Islet of Langerhans (tissue), 1 donor: Measurements from ENCODE around the gene SKP1.

ENCODE experiments used
- FAIRE-seq: peaks from one replicate; lab custom pipeline; 2011; peaks lifted over from hg19 to GRCh38; lab: Jason Lieb, UNC

Gene SKP1

DNA sequence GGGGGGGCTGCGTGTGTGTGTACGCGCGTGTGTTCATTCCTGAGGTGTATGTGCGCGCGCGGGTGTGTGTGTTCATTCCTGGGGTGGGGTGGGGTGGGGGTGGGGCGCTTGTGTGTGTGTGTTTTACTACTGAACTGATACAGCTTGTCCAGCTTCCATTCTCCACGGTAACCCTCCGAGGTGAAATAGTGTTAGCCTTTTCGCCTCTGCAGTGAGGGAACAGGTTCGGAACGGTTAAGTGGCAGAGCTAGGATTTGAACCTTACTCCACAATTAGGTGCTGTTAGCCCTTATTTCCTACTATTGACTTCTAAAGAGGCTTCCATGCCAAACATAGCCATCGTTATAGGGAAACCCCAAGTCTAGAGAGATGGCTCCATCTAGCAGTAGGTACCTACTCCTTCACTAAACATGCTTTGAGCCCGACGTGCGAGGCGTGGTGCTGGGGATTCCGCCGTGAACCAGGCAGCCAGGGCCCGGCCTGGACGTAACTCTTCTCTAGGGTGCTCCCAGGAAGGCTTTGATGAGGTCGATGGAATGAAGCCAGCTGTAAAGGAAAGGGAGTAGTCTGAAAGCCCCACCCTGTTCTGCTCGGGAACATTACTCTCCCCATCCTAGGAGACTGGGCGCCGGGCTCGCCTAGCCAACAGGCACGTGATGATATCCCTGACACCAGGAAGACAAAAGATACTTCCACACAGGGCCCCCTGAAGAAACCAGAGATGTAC is 782 bp upstream of the SKP1 start:
- no peak for FAIRE-seq

DNA sequence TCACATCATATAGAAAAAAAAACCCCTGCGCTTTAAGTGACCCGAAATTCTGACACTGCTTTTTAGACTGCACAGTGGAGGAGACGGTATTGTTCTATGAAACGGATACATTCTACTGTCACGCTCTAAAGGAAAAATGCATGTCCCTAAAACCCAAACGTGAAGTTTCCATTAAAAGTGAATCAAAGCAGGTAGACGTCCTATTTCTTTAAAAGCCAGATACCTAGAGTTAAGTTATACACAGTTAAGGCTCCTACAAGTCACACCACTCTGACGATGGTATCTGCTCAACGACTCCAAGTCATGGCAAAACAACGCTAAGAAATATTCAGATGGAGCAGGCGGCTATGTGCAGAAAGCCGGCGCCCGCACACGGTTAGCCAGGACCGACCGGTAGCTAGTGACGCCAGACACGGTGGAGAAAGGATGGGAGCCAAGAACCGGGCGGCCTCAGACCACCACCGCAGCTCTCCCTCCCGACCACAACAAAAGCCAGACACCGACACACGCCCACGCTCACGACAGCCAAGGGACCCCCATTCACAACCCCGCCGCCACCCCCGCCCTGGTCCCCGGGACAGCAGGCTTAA is 734 bp downstream of the SKP1 start:
- FAIRE-seq = no peak

DNA sequence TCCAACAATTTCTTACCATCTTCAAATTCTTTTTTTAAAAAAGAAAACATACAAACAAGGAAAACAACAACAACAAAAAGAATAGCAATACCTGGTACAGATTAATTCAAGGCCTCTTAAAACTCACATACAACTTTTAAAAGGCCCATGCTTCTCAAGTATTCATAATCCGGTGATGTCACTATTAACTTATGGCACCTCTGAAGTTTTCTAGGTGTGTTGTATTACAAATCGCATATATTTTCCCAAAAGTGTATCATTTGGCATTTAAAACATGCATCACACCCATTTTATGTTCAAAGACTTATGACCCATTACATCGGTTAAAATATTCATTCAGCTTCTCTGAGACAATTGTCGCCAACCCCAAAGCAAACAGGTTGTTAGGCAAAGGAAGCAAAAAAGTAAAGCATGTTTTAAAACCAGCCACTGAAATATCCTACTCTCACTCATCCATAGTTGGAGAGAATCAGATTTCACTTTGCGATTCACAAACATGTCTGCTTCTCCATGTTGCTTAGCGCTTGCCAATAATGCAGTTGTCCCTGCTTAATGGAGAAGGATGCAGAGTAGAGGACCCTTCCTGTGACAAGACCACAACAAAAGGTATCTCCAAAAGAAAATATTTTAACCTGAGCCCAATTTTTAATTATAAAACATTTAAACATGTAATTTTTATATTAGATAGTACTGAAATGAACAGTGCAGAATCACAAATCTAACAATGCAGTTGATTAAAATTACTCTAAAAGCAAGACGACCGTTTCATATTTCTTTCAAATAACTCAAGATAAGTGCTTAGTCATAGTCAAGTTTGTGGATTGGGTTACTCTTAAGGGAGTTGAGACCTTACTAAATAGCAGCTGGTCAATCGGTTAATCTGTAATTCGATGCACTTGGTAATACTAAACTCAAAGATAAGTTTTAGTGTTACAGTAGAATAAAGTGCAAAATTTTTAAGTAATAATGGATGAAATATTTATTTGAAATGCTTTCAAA is 1.6 kb downstream of the SKP1 start:
- FAIRE-seq = no peak

DNA sequence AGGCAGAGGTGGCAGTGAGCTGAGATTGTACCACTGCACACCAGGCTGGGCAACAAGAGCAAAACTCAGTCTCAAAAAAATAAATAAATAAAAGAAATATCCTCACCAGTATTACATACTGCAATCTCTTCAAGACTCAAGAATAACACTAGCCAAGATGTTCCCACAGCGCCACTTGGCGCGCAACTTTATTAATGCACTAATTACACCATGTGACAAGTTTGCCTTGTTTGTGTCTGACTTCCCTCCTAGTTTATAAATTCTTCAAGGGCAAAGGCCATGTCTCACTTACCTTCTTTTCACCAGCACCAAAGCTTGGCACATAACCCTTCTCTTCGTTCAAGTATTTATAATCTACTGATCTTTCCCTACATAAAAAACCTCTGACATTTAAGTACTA is 4.8 kb downstream of the SKP1 start:
- no peak for FAIRE-seq

DNA sequence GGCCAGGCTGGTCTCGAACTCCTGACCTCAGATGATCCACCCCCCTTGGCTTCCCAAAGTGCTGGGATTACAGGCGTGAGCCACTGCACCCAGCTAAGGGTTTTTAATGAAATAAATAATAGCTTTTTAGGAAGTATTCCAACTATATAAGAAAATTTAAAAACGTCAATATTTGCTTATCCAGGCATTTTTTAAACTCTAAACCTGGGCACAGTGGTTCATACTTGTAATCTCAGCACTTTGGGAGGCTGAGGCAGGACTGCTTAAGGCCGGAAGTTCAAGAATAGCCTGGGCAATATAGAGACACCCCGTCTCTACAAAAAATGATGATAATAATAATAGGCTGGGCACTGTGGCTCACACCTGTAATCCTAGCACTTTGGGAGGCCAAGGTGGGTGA is 14.2 kb downstream of the SKP1 start:
- FAIRE-seq = no peak

DNA sequence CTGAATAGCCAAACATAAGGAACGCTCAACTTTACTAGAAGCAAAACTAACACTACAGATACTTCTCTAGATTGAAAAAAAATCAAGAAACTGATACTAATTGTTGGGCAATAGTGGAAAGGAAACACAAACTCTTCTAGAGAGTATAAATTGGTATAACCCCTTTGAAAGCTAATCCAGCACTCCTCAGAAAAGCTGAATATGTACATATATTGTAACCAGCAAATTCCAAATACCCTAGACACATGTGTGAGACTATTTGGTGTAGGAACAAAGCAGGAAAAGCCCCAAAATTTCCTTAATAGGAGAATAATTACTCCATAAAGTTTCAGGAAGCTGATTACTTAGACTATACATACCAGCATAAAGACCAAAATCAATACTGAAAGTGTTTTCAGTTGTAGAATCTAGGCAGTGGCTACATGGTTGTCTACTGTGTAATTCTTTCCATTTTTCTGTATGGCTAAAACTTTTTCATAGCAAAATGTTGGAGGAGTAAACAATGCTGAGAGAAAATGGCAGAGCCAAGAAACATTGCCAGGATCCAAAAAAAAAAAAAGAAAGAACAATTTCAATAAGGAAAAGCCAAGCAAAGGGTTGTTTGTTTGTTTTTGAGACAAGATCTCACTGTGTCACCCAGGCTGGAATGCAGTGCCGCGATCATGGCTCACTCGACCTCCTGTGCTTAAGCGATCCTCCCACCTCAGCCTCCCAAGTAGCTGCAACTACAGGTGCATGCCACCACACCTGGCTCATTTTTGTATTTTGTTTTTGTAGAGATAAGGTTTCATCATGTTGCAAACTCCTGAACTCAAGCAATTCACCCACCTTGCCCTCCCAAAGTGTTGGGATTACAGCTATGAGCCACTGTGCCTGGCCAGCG is 15.0 kb downstream of the SKP1 start:
- FAIRE-seq = no peak

DNA sequence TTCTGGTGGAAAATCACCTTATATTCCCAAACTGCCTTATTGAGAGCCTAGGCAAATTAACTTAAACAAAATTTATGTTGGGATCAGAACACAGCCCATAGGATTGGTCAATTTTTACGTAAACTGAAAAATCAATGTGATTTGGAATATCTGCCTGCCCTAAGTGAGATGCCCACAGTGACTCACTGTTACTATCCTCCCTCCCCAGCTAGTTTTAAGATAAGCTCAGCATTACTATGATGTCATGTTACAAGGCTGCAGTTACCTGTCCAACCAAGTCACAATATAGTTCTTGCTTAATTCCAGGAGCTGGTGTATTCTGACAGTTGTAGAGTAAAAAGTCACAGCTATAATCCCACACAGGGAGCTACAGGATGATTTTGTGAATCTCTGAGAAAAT is 23.1 kb downstream of the SKP1 start:
- no peak for FAIRE-seq

DNA sequence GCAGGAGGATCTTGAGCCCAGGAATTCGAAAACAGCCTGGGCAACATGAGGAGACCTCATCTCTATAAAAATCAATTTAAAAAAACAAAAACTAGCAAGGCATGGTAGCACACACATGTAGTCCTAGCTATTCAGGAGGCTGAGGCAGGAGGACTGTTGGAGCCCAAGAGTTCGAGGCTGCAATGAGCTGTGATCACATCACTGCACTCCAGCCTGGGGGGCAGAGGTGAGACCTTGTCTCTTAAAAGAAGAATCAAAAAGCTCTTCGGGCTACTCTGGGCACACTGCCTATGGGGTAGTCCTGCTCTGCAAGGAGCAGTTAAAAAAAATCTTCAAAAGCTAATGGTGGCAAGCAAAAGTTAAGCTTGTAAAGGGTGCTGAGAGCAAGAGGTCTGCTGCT is 23.5 kb downstream of the SKP1 start:
- FAIRE-seq = no peak

DNA sequence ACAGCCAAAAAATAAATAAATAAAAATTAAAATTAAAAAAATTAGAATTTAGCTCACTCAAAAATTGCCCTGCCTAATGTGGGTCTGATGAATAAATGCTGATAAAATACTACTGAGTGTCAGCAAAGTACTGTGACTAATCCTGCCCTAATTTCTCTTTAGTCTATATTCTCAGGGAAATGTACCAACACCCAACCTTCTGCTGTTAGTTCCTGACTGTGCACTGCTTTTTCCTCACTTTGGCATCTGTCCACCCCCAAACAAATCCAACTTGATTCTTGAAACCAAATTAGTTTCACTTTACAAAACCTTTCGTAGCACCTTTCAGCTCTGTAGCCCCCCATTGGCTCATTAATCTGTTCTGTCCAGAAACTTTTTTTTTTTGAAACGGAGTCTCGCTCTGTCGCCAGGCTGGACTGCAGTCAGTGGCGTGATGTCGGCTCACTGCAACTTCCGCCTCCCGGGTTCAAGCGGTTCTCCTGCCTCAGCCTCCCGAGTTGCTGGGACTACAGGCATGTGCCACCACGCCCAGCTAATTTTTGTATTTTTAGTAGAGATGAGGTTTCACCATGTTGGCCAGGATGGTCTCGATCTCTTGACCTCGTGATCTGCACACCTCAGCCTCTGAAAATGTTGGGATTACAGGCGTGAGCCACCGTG is 24.4 kb downstream of the SKP1 start:
- peak; percentile 21 for FAIRE-seq

DNA sequence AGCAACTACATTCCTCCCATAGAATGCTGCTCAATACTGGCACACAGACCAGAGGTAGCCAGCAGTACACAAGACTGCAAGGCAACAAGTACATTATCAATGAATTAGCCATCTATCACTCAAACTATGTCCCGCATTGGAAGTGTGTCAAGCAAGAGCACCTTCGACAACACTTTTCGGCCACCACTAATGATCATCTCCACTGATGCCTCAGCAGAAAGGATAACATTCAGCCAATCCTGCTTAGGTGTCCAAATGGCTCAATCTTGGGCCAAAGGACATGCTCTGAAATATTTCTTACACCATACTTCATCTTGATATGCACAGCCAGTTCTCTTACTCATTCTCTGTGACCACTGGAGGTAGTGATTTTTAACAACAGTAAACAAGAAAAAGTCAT is 25.0 kb downstream of the SKP1 start:
- no peak for FAIRE-seq

DNA sequence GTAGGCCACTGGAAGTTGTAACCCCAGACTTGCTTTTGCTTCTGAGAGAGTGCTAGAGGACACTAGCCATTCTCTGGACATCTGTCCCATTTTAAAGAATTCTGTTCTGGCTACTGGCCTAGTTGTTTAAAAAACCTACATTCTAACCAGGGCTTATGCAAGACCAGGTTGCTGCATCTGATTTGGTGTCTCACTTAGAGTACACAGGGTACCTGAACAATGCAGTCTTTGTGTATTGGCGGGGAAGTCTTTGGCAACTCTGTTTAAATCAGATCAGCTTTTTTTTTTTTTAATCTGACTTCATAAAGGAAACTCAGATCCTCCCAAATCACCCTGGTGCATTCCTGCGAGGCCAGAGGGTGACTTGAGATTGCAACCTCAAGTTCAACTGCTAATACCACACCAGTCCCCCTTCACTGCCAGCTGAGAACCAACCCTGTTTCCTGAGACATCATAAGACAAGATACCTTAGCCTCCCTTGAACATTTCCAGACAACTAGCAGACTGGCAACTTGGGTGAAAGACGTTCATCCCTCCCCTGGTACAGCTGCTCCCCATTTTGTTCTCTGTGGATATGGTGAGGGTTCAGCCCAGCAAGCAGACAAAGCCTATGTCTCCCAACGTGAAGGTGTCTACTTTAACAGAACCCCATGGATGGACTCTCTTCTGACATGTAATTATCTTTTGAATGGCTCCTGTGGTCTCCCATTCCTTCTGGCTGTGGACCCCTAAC is 27.0 kb downstream of the SKP1 start:
- no peak for FAIRE-seq

DNA sequence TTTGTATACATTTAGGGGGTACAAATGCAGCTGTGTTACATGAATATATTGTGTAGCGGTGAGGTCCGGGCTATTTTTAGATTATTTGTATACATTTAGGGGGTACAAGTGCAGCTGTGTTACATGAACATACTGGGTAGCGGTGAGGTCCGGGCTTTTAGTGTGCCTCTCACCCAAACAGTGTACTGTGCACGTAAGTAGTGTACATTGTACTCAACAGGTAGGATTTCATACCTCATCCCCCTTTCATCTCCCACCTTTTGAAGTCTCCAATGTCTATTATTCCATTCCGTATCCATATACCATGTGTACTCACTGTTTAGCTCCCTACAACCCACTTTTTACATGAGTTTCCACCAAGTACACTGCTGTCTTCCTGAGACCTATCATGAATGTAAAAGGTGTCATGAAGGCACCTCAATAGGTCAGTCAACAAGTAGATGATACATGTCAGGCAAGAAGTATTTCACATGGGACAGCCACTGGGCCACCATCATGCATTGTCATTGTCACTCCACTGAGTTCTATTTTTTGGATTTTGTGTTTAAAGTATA is 27.7 kb downstream of the SKP1 start:
- FAIRE-seq = no peak

DNA sequence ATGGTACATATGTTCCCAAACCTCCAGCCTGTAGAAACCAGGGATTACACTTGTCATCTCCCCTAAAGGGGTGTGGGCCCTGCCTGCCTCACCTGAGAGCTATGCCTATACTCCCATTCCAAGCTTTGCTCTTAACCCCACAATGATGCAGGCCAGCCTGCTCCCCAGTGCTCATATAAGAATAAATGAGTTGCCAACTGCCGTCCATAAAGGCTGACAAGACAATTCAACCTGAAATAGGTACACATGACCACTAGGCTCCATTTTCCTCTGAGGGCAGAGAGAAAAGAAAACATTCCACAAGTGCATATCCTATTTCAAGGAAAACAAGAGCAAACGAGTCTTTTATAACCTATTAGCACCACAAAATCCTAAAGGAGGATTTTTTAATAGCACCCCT is 28.4 kb downstream of the SKP1 start:
- no peak for FAIRE-seq

DNA sequence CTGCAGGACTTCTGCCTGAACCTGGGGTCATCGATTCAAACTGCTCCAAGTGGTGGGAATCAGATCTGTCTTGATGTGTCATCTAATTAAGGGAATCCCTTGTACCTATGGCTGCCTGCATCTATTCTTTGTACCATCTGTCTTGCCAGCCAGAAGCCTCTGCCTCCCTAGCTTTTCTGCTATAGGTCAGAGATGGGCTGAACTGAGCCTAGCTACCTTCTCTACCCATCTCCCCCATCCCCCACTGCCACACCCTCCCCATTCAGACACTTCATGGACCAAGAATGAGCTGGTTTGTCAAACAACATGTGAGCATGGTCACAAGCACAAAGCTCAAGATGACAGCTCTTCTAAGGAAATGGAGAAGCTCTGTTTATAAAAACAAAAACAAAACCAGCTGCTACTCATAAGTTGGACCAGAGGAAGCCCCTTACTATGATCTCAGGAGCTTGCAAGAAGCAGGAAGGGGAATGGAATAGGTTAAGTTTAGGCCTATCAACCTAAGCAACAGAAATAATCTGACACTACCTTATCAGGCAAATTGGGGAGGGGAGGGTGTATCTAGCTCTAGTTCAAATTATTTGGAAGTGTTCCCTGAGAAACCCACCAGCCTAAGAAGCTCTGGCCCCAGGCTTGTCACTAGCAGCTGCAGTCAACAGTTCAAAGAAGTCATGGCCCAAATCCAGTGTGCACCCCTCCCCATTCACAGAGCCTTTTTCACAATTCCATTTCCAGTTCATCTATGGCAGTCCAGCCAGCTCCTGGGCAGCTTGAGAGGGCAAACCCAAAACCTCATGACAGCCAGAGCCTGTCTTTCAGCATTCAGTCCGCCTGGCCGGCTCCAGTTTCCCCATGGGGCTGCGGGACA is 29.9 kb downstream of the SKP1 start:
- no peak for FAIRE-seq

DNA sequence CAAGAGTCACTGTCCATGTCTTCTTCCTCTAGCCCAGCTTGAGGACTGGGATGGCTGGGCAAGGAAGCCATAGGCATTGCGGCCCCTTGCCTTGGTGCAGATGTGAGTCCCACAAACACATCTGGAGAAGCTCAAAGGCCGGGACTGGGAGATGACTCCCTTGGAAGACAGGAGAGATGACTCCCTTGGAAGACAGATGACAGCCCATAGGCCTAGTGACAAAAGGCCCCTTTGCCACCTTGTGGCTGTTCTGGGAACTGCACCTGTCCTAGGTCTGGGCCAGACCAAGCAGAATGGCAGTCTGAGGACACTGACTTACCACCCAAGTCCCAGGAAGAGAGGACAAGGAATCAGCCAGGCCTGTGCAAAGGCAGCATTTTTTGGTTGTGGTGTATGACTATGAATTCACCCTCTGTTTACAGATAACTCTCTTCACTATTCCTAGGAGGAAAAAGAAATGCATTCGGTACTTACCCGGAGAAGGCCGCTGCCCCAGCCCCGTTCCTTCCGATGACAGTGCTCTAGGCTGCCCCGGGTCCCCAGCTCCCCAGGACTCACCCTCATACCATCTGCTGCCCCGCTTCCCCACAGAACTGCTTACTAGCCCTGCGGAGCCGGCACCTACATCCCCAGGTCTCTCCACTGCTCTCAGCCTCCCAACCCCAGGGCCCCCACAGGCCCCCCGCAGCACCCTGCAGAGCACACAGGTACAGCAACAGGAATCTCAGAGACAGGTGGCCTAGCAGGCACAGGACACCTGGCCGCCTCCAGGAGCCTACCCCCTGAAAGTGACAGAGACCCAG is 30.8 kb downstream of the SKP1 start:
- no peak for FAIRE-seq

DNA sequence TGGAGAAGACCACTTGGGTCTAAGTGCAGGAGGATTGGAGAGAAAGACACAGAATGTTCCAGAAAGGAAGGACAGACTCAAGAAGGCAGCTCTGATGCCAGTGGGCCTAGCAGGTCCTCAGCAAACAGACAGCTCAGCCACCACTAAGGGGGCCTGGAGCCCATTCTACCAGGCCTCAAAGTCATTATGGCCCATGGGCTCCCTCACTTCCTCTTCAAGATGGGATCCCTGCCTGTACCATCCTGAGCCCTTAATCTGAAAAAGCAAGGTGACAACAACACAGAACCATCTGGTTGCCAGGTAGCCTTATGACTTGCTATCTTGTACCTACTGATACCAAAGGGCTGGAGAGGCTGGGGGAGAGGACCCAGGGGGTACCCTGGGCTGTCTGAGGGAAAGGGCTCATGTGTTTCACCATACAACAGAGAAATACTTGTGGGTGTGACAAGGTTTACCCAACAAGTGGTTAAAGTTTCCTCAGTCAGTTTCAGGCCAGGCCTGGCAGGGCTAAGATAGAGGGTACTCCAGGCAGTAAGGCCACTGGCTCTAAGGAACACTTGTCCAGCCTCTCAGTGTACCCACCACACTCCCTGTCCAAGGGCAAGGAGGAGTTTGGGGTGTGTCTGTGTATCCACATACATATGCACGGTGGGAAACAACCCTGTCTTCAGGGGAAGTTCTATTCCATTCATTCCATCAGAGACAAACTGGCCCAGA is 31.6 kb downstream of the SKP1 start:
- FAIRE-seq = no peak

DNA sequence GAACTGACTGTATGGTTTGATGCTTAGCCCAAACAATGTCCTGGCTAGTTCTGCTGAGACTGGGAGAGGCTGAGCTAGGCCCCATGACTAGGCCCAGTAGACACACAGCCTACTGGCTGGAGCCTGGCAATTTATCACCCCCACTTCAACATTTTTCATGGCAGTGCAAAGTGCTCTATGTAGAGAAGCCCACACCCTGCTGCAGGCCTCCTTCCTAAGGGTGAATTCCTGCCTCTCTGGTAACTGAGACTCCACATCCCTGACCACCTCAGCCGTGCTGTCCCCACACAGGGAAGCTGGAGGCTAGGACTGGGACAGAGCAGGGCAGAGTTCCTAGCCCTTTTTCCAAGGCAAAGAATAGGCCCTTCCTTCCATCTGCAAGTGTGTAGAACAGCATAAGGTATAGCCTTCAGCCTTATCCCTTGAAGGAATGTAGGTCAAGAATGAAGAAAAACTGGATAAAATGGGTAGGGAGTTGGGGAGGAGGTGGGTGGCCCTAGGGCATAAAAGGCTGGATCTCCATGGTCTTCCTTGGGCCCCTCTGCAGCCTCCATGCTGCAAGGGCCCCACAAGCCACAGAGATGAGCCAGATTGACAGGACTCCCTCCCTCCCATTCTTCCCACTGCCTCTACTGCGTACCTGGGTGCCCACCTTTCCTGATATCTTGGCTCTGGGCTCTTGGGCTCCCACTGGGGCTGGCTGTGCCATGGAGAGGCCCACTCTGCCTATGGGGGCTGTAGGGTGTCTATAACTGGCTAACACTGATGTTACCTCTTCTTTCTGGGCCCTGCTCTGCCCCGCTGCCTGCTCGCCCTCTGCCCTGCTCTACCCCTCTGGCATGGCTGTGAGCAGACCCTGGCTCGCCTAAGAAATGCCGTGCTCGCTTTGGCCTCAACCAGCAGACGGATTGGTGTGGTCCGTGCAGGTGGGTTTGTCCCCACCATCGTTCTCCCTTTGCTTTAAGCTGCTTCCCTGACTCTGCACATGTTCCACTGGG is 32.5 kb downstream of the SKP1 start:
- FAIRE-seq = no peak
